GM12891 (cell line): ENCODE data around the gene SPON1.

Experiments
- POLR2A ChIP-seq: IDR thresholded peaks from 2 replicates; pipeline ENCODE4 v1.6.1; 2011; ENCODE audit warnings: low read depth, low read length, control low read depth
- SPI1 ChIP-seq: IDR thresholded peaks from 2 replicates; pipeline ENCODE4 v1.6.1; 2011; ENCODE audit warnings: low read depth, low read length, control low read depth
- TAF1 ChIP-seq: IDR thresholded peaks from 2 replicates; pipeline ENCODE4 v1.6.1; 2011; ENCODE audit warnings: low read depth, low read length, control low read depth

DNA sequence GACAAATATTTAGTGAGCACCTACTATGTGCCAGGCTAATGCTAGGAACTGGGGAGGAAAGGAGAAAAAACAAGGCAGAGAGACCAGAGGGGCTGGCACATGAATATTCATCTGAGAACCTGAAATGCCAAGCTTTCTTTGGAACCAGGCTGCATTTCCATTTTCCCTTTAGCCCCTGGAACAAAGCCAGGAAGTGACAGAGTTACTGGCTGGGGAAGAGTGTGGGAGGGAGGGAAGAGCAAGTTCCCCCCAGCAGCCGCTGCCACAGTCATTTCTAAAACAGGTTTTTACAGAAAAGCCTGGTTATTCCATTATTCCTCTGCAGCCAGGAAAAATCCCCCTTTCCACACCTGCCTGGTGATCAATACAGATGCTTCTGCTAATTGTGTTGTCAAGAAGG is 97.0 kb downstream of the SPON1 start:
- TF ChIP-seq POLR2A (no peak), TAF1 (no peak), SPI1 (no peak)
